ENCODE results near the gene NAT8L.

The NAT8L gene

GRCh38 chr4:2046031-2046961 lies 12.8 kb upstream of the NAT8L start:
- DNase-seq (ENCODE audit: low spot score) = no peak

GRCh38 chr4:2047031-2047660 lies 12.0 kb upstream of the NAT8L start:
- DNase-seq (ENCODE audit: low spot score) = no peak

GRCh38 chr4:2047781-2048581 lies 11.1 kb upstream of the NAT8L start:
- DNase-seq (ENCODE audit: low spot score) = no peak

DNA sequence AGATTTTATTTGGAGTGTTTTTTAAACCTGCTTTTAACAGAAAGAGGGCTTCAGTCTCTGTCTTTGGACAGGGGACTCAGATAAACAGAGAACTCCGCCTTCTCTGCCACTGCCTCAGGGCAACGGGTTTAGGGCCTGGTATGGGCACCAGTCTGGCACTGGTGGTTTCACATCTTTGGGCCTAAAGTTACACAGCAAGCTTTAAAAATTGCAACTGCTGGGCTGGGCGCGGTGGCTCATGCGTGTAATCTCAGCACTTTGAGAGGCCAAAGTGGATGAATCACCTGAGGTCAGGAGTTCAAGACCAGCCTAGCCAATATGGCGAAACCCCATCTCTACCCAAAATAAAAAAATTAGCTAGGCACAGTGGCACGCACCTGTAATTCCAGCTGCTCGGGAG lies 10.3 kb upstream of the NAT8L start:
- no peak for DNase-seq (ENCODE audit: low spot score)

DNA sequence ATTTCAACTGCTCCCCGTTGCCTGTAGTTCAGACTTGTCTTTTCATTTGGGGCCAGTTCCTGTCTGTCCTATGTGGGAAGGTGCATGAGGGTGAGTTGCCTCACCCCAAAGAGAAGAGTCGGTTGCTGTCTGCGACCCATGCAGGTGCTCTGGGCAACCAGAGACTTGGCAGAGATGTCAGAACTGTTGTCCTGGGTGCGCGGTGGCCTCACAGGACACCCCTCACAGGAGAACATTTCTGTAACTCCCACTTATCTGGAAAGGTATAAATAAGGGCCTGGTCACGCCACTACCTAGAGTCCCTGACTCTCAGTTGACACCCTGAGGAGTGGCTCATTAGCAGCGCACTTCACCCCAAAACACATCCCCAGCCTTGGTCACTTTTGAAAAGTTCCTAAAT lies 9.7 kb upstream of the NAT8L start:
- DNase-seq (ENCODE audit: low spot score) = no peak

GRCh38 chr4:2049811-2050210 lies 9.3 kb upstream of the NAT8L start:
- no peak for DNase-seq (ENCODE audit: low spot score)

GRCh38 chr4:2051086-2051485 lies 8.0 kb upstream of the NAT8L start:
- DNase-seq (ENCODE audit: low spot score) = no peak

GRCh38 chr4:2054217-2054616 lies 4.9 kb upstream of the NAT8L start:
- DNase-seq (ENCODE audit: low spot score) = no peak

DNA sequence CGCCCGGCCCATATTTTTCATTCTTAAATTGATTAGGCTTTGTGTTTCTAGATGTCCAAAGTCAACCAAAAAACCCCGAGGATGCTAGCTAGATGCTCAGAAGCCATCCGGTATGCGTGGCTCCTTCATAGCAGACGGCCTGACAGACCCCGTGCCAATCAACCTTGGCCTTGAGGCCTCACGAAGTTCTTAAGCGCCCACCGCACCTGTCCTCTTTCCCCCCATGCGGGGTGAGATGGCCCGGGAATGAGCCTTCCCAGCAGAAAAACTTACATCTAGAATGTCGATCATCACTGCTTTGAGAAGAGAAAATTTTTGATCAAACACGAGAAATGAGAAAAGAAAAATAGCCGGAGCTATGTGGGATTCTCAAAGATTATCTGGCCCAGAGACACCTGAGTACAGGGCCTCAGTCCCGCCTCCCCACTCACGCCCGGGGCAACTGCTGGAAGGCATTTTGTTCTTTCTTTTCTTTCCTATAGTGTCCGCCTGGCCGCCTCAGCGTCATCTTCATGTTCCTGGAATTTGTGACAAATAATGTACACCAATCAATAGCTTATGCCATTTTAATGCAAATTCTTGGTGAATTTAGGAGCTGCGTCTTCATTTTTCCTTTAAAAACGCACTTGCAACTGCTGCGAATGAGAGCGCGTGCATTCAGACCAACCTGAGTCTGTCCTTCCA lies 1.6 kb upstream of the NAT8L start:
- DNase-seq (ENCODE audit: low spot score) = no peak

- peak; percentile 66 for DNase-seq (ENCODE audit: low spot score)
These were observed 672 bp upstream of the NAT8L start for GRCh38 chr4:2058264-2059045.

DNA sequence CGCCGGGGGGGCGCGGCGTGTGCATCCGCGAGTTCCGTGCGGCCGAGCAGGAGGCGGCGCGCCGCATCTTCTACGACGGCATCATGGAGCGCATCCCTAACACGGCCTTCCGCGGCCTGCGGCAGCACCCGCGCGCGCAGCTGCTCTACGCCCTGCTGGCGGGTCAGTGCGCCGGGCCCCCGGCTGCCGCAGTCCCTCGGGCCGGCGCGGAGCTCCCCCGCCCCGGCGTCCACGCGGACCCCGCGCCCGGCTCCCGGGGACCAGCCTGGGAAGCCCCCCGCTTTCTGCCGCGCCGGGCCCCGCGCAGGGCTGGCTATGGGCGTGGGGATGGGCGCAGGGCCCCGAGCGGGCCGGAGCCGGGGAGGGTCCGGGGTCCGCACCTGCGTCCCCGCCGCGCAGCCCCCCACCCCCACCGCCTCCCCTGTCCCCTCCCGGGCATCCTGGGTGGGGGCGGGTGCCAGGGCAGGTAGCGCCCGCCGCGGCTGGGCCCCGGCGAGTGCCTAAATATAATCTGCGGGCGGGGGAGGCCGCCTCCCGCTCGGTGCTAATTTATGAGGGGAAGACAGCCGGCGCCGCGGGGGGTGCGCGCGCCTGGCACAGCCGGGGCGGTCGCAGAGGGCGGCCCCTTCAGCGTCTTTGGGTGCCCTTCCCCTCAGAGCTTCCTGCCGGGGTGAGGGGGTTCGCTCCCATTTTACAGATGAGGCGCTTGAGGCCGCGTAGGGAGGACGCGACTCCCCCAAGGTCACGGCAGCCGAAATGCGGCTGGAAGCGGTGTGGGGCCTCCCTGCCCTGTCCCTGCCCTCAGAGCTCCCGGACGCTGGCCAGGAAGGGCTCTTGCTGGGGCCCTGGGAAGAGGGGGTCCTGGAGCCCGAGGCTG lies 837 bp downstream of the NAT8L start:
- DNase-seq (ENCODE audit: low spot score) = peak; percentile 51

DNA sequence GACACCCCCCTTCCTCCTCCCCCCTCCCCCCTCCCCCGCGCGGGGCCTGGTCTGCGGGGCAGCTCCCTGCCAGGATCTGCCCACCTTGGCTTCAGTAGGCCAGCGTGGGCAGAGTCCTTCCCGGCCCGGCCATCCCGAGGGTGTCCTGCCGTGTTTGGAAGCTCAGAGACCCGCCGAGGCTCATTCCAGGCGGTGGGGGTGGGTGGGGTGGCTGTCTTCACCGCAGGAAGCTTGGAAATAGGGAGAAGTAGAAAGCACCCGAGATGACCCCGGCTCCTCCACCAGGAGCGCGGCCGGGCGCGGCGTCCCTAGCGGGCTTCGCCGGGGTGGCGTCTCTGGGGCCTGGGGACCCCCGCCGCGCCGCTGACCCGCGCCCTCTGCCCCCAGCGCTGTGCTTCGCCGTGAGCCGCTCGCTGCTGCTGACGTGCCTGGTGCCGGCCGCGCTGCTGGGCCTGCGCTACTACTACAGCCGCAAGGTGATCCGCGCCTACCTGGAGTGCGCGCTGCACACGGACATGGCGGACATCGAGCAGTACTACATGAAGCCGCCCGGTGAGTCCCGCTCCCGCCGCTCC lies 1.6 kb downstream of the NAT8L start:
- no peak for DNase-seq (ENCODE audit: low spot score)

DNA sequence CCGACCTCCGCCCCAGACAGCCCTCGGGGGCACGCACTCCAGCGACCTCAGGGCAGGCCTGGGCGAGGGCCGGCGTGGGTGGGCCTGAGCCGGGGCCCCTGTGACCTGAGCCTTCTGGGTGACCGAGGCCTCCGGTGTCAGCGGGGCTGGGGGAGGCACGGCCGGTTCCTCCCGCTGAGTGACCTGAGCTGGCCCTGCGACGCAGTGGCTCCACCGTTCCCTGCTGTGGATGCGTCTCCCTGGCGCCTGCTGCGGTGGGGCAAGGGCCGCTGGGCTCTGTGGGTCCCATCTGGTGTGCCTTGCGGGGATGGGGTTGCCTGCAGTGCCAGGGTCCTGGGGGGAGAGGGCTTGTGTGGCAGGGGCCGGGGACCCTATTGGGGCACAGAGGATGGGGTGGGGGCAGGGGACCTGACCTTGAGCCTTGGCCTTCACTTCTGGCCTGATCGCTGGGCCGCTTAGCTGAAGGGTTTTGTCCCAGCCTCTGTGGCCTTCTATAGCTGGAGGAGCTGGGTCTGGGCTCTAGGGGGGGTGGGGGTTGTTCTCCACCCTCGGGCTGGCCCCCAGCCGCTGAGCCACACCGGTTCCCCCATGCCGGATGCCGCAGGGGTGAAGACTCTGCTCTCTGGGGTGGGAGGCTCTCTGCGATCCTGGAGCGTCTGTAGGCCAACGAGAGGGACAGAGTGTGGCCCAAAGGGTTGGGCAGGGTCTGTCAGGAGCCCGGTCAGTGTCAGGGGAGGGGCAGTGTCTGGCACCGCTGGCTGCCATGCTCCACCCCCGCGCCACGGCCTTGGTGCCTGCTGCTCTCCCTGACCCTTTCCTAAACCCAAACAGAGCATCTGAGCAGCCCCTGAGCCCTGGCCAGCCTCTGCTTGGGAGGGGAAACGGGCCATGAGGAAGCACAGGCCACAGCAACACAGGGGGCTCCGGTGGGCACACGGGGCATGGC lies 2.3 kb downstream of the NAT8L start:
- no peak for DNase-seq (ENCODE audit: low spot score)

DNA sequence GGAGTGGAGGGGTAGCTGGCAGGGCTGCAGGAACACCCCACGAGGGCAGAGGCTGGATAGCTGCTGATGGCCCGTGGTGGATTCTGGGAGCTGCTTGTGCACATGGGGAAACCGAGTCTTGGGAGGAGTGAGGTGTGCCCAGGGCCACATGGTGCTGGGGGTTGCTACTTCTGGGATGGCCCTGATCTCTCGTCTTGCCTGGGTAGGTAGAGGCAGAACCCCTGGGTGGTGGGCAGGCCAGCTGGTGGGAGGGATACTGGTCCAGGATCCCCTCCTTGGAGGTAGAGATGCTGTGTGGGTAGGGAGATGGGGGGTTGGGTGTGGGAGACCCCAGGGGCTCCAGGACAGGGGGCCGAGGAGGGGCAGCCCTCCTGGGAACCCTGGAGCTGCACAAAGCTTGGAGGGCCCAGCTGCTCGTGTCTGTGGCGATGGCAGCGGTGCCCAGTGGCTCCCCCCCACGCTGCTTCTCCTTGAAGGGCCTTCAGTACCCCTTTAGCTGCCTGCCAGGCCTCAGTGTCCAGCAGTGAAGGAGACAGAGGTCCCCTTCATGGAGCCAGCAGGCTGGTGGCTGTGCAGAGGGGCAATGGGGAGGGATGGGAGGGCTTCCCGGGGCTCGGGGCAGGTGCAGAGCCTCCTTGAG lies 3.2 kb downstream of the NAT8L start:
- no peak for DNase-seq (ENCODE audit: low spot score)

DNA sequence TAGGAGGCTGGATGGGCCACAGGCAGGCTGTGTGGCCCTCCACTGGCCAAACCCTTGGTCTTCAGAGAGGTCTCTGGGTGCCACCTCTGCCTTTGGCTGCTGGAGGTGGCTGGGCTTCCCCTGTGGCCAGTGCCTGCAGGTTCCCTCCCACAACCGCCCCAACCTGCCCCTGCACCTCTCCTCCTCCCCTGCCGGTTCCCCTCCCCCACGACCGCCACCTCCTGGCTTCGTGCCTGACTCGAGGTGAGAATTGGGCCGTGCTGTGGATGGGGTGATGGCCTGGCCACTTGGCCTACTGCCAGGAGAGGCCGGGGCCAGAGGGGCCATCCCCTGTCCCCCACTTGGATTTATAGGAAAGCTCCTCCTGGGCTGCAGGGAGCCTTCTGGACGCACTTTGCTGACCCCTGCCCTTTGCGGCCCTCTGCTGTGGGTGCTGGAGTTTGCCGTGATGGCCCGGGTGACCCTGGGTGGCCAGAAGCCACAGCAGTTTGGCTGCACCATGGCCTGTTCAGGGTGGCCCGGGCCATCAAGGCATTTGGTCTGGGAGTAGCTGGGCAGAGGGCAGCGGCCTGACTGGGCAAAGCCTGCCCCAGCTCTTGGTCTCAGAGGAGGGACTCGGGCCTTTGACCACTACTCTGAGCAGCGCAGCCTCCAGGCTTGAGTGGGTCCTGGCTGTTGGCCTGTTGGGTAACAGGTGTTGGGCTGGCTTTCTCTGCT lies 3.8 kb downstream of the NAT8L start:
- DNase-seq (ENCODE audit: low spot score) = no peak

GRCh38 chr4:2063557-2064275 lies 4.6 kb downstream of the NAT8L start:
- no peak for DNase-seq (ENCODE audit: low spot score)
